Stimulated activated CD4-positive, alpha-beta T cell treated with anti-CD3 and anti-CD28 coated beads, Interleukin-1b, Interleukin-23, amount 100 ng/mL, for 4 hours (primary cell): Measurements from ENCODE around the gene ANKUB1.

Experiments
- DNase-seq, 2 donors: peaks; one replicate each; pipeline ENCODE4 v3.0.0-alpha.2; 2020; ENCODE audit warnings: low read depth in 2 of 2

The ANKUB1 gene

GRCh38 chr3:149763565-149764195 is 28.7 kb downstream of the ANKUB1 start:
- DNase-seq, result no peak

- DNase-seq, result no peak
Observed at GRCh38 chr3:149753717-149754116, 38.6 kb downstream of the ANKUB1 start.

GRCh38 chr3:149752788-149753136 is 39.6 kb downstream of the ANKUB1 start:
- no peak for DNase-seq

- DNase-seq, result peak; percentile 58 to 59
Observed at GRCh38 chr3:149752051-149752787, 40.1 kb downstream of the ANKUB1 start, which contains the start of gene COMMD2. COMMD2 (minus strand) TSS chr3:149752489; CDS start chr3:149752444, 45 bp downstream.

- no peak for DNase-seq
Observed at GRCh38 chr3:149751551-149751950, 40.8 kb downstream of the ANKUB1 start.

- DNase-seq, result no peak
Observed at GRCh38 chr3:149744606-149745005, 47.7 kb downstream of the ANKUB1 start.

GRCh38 chr3:149744151-149744550 is 48.2 kb downstream of the ANKUB1 start:
- DNase-seq, result no peak

- DNase-seq, result no peak
Observed at GRCh38 chr3:149739396-149739795, 53.0 kb downstream of the ANKUB1 start.

- no peak for DNase-seq
Observed at GRCh38 chr3:149738876-149739275, 53.5 kb downstream of the ANKUB1 start.

GRCh38 chr3:149736953-149737205 is 55.5 kb downstream of the ANKUB1 start:
- no peak for DNase-seq

GRCh38 chr3:149736175-149736952 is 56.0 kb downstream of the ANKUB1 start:
- no peak for DNase-seq

- no peak for DNase-seq
Observed at GRCh38 chr3:149732234-149732633, 60.1 kb downstream of the ANKUB1 start.

GRCh38 chr3:149727656-149728055 is 64.7 kb downstream of the ANKUB1 start:
- no peak for DNase-seq

GRCh38 chr3:149726716-149727407 is 65.5 kb downstream of the ANKUB1 start:
- DNase-seq, result no peak

GRCh38 chr3:149723781-149724180 is 68.6 kb downstream of the ANKUB1 start:
- no peak for DNase-seq

GRCh38 chr3:149720918-149721317 is 71.4 kb downstream of the ANKUB1 start:
- DNase-seq, result no peak

GRCh38 chr3:149717391-149718056 is 74.8 kb downstream of the ANKUB1 start:
- no peak for DNase-seq

GRCh38 chr3:149716984-149717383 is 75.4 kb downstream of the ANKUB1 start:
- DNase-seq, result no peak

- no peak for DNase-seq
Observed at GRCh38 chr3:149715247-149715646, 77.1 kb downstream of the ANKUB1 start.

GRCh38 chr3:149713730-149714654 is 78.4 kb downstream of the ANKUB1 start:
- no peak for DNase-seq
